Stomach (tissue), 4 donors: ENCODE results near the gene ESRRG.

Experiments
- CTCF ChIP-seq, 7 experiments: fragments of 450-650 bp in 4 of 7; fragments of 200-600 bp in 3 of 7; sonication (generic) in 3 of 7; IDR thresholded peaks; one replicate each; pipeline ENCODE4 v1.5.1; 2016 to 2019; ENCODE audit warnings: antibody characterized with exemption in 7 of 7, control low read depth in 2 of 7, mild to moderate bottlenecking in 1 of 7
- EP300 ChIP-seq: sonication (generic); formaldehyde crosslinking; IDR thresholded peaks from one replicate; pipeline ENCODE4 v1.6.1; 2017; ENCODE audit warnings: antibody characterized with exemption
- POLR2A ChIP-seq, 4 donors: fragments of 450-650 bp; IDR thresholded peaks; one replicate each; pipeline ENCODE4 v1.6.1; 2016; ENCODE audit warnings: antibody characterized with exemption in 4 of 4, control low read depth in 2 of 4, mild to moderate bottlenecking in 1 of 4, moderate library complexity in 1 of 4
- POLR2AphosphoS5 ChIP-seq, 3 donors: sonication (generic); formaldehyde crosslinking; IDR thresholded peaks; one replicate each; pipeline ENCODE4 v1.6.1; 2016; ENCODE audit warnings: antibody characterized with exemption in 3 of 3

GRCh38 chr1:216535751-216536150 is 187.5 kb downstream of the ESRRG start:
- no peak for TF ChIP-seq EP300
- no peak for TF ChIP-seq CTCF (IDR thresholded peaks at IDR 0.05)
- TF ChIP-seq POLR2A (IDR thresholded peaks at IDR 0.05), result no peak
- TF ChIP-seq POLR2AphosphoS5 (IDR thresholded peaks at IDR 0.05), result no peak
